Posterior vena cava (tissue), 2 donors: ENCODE data around the gene AP2B1. TPM values are rescaled to one million over a fixed set of nuclear protein-coding genes. Genes with fewer than 3 reads are reported as not detected.

ENCODE experiments used
- DNase-seq: peaks from one replicate; pipeline ENCODE4 v3.0.0-alpha.2; 2020; ENCODE audit warnings: low spot score
- intact Hi-C, 2 donors: fragments of 100-400 bp; cut with DNase I; formaldehyde crosslinking; loops; one replicate each; pipeline versions ENCODE4 v1.14.1 to v1.14.2; 2022 to 2023
- total RNA-seq, 2 donors: library from RNA; stranded (reverse); fragmentation: NEBNext Ultra II Directional; extraction: Animal tissue kit (Norgen Biotek cat#: 25700); gene quantifications; one replicate each; pipeline ENCODE4 v1.2.1, GENCODE V29; 2021
- donor health status: DM: yes; HTN: yes; CAD: no.
- donor health status: DM: yes; HTN: yes; CAD: no.

The AP2B1 gene
- total RNA-seq, 2 donors from 2014 or later, result 101 to 105 TPM

GRCh38 chr17:35773679-35774425 lies 186.7 kb downstream of the AP2B1 start:
- no peak for DNase-seq
- intact Hi-C loops, result no loop called here

- DNase-seq, result peak; percentile 87
- intact Hi-C loops, result no loop called here
These were observed 187.4 kb downstream of the AP2B1 start for GRCh38 chr17:35774499-35774898.

DNA sequence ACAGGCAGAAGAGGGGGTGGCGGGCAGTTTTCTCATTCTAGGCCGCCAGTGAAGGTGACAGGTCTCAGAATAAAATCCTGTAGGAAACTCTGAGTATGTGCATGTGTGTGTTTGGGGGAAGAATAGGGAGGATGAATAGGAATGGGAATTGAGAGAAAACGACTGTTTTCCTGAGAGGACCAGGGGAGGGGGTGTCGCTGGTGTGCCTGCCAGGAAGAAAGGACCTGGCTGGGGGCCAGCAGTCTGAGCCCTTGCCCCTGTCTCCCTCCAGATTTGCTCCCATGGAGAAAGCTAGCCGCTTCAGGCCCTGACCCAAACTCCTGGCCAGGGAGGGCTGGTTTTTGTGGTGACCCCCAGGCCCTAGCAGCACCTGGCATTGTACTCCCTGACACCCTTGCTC lies 187.9 kb downstream of the AP2B1 start:
- intact Hi-C loops, result no loop called here
- no peak for DNase-seq

DNA sequence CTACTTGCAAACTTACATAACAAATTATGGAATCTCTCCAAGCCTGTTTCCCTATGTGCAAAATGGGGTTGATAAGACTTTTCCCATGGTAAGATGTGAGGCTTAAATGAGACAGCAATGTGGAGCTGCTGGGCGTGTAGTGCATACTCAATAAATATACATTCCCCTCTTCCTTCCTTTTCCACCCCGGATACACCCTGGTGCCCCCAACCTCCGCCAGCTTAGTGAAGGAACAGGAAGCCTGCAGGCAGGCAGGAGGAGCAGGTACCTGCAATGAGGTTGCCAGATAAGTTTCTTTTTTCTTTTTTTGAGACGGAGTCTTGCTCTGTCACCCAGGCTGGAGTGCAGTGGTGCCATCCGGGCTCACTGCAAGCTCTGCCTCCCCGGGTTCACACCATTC lies 188.5 kb downstream of the AP2B1 start:
- no peak for DNase-seq
- intact Hi-C loops, result no loop called here

Other genes with a start within 250 kb of the AP2B1 start
- 10 to 100 TPM; 35.3 to 53.1 TPM for gene SLFN11, start 213.7 kb upstream of the AP2B1 start, total RNA-seq
- gene SLFN12, start 154.8 kb upstream of the AP2B1 start, total RNA-seq, result 10 to 100 TPM; 13.1 to 15.0 TPM
- gene SLFN13, start 138.6 kb upstream of the AP2B1 start, total RNA-seq, result 10 to 100 TPM in 1 of 2 donors, 1 to 10 TPM in 1; 8.8 to 17.9 TPM
- gene SLFN12L, start 49.6 kb upstream of the AP2B1 start, total RNA-seq, result 1 to 10 TPM; 1.4 to 1.6 TPM
- gene SLFN14, start 26.5 kb upstream of the AP2B1 start, total RNA-seq, result not detected
- 1 to 10 TPM; 3.4 to 3.6 TPM for gene PEX12, start 8.8 kb upstream of the AP2B1 start, total RNA-seq
- 1 to 10 TPM; 1.1 to 2.3 TPM for gene RASL10B, start 144.3 kb downstream of the AP2B1 start, total RNA-seq
- gene GAS2L2, start 165.9 kb downstream of the AP2B1 start, total RNA-seq, result not detected
- gene C17orf50, start 173.6 kb downstream of the AP2B1 start, total RNA-seq, result not detected
- 10 to 100 TPM in 1 of 2 donors, 1 to 10 TPM in 1; 8.8 to 18.2 TPM for gene MMP28, start 208.3 kb downstream of the AP2B1 start, total RNA-seq
- 100 to 1,000 TPM; 121 to 129 TPM for gene TAF15, start 222.2 kb downstream of the AP2B1 start, total RNA-seq